Measurements from ENCODE around the gene ZNF777.
"Not testable (repeated sequence)": the region's sequence is repeated elsewhere in the genome, so short reads cannot be mapped to it uniquely, and the experiment has no call there.

The ZNF777 gene

DNA sequence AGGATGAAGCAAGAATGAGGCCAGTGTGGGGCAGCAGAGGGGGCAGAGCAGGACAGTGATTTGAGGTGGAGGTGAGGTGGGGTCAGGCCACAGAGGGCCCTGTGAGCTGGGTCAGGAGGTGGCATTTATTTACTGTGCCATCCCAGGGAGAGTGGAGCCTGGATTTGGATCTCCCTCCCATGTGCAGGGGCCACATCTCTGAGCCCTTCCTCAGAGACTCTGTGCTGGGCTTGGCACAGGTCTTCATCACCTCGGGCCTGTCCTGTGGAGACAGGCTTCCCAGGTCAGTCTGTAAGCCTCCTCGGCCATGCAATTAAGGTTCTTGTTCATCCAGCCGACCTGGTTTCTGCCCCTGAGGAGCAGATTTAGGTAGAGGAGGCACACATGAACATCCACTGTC lies 40.9 kb downstream of the ZNF777 start:
- DNase-seq (ENCODE audit: low read depth, low spot score), result no peak

DNA sequence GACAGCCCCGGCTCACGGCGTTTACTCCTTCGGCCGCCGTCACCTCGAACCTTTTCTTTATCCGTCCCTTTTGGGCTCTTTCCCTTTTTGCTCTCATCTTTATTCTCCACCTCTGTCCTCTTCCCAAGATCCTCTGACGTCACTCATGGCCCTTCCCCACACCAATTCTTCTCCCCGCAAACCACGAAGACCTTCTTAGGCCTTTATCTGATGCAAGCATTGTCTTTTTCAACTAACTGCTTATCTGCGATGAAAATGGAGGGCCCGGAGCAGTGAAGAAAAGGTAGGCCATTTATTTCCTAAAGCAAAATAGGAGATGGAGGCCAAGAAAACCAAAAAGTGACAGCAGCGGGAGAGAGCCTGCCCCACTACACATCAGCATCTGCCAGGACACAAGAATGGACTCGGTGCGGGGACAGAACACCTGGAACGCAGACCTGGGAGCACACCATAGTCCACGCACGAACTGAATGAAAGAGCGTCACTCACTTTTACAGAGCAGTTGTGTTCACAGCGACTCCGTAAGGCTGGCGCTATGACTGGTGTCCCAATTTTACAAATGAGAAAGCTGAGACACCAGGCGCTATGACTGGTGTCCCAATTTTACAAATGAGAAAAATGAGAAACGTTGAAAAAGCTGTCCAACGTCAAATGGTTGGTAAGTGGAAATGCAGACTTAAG lies 45.3 kb downstream of the ZNF777 start:
- no peak for DNase-seq (ENCODE audit: low read depth, low spot score)

DNA sequence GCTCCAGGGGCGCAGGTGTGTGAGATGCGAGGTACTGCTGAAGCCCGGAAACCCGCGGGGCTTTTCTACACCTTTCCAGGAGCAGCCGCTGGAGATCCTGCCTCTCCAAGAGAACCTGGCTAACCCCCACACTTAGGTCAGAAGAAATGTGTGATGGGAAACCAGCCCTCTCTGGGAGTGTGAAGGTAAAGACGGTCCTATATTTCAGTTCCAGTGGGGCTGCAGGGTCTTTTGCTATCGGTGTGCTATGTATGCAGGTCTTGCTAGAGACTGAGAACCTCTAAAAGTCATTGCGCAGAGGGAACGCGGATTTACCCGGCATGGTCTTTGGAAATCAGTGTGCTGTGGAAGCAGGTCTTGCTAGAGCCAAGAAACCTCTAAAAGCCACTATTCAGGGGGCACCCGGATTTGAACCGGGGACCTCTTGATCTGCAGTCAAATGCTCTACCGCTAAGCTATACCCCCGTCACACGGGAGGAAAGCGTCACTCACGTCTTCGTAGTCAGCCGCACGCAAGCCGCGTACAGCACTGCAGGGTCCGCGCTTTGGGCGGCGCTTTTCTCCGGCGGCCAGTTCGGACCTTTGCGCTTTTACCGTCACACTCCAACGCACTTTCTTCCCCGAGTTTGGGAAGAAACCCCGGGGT lies 46.0 kb downstream of the ZNF777 start:
- no peak for DNase-seq (ENCODE audit: low read depth, low spot score)

DNA sequence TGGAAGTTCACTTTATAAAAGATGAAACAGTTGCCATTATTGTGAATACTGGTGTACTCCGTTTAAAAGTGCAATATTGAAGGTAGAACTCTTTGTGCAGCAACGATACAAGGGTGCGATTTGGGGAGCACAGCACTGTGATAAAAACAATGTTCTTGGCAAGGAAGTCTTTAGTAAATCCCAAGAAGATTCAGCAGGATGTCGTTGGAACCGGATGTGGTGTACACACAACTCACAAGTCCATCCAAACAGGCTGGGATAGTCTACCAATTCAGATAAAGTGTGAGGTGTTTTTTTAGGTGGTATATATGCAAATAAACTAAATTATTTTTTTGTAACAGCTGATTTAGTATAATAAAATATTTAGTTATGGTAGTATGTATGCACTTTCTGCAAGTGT lies 46.7 kb downstream of the ZNF777 start:
- no peak for DNase-seq (ENCODE audit: low read depth, low spot score)

DNA sequence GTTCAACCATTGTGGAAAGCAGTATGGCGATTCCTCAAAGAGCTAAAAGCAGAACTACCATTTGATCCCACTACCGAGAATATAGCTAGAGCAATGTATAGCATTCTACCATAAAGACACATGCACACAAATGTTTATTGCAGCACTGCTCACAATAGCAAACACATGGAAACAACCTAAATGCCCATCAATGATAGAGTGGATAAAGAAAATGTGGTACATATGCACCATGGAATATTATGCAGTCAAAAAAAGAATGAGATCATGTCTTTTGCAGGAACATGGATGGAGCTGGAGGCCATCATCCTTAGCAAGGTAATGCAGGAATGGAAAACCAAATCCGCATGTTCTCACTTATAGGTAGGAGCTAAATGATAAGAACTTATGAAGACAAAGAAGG lies 47.8 kb downstream of the ZNF777 start:
- not testable (repeated sequence) for DNase-seq (ENCODE audit: low read depth, low spot score)

DNA sequence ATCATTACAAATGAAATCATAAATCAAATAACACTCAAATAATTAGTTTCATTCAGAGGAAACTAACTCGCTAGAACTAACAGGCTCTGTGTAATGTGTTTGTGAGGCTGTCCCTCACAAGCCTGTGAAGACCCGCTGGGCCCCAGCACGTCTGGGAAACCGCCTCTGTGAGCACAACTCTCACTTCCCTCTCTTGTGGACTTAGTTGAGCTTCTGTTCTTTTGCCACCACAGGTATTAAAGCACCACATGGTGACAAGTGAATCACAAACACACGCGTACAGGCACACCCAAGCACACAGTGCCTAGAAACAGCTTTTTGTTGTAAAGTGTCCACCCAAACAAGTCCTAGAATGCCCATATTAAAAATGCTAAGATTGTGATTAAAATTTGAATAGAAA lies 51.0 kb downstream of the ZNF777 start:
- no peak for DNase-seq (ENCODE audit: low read depth, low spot score)

DNA sequence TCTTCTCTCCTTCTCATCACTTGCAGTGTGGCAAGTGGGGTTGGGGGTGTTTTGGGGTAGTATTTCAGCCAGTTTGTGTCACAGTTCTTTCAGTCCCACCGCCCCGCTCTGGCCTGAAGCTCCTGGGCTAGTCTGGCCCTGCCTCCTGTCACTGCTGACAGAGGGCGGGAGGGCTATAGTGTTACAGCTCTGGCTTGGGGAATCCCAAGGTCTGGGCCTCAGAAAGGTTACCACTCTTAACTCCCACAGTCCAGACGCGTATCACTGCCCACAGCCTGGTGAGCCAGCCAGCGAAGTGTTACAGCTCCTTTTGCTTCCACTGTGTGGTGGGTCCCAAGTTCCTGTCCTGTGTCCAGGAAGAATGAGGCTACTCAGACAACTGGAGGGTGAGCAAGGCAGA lies 56.0 kb downstream of the ZNF777 start:
- no peak for DNase-seq (ENCODE audit: low read depth, low spot score)

DNA sequence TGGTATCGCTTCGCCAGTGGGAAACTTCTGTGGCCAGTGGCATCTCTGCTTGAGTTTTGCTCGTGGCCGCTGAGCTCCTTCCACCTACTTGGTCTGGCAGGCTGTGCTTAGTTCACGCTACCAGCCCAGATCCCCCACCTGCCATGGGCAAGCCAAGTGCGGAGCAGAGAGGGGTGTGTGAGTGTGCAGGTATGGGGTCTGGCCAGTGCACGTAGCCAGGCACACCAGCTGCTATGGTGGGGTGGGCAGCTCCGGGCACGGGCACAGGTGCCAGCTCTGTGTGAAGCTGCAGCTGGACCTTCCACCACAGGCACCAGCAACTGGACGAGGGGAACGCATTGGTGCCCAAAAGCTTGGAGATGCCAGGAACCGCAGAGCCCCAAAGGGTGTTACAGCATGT lies 56.5 kb downstream of the ZNF777 start:
- DNase-seq (ENCODE audit: low read depth, low spot score), result no peak

DNA sequence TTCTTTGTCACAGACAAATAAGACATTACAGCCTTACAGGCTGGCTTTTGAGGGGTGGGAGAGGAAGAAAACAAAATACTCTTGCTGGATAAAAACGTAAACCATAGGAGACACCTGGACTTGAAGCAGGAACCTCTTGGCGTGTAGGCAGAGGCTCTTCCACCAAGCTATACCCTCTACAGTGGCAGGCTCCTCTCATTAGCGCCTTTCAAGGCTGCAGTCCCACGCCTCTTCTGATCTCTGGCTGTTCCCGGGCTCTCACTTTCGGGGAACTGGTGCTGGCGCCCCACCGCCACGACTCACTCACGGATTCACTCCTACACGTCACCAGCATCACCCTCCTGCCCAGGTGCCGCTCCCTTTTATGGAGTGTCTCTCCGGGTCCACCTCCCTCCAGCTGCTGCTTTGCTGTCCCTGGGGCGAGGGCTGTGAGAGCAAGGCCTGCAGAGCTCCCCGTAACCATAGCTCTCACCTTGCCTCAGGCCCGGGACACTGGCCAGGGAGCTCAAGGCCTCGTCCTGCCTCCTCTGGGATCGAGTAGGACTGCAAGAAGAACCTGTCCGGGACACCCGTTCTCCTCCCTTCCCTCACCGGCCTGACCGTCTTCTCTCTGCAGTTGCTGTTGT lies 62.6 kb downstream of the ZNF777 start:
- no peak for DNase-seq (ENCODE audit: low read depth, low spot score)

DNA sequence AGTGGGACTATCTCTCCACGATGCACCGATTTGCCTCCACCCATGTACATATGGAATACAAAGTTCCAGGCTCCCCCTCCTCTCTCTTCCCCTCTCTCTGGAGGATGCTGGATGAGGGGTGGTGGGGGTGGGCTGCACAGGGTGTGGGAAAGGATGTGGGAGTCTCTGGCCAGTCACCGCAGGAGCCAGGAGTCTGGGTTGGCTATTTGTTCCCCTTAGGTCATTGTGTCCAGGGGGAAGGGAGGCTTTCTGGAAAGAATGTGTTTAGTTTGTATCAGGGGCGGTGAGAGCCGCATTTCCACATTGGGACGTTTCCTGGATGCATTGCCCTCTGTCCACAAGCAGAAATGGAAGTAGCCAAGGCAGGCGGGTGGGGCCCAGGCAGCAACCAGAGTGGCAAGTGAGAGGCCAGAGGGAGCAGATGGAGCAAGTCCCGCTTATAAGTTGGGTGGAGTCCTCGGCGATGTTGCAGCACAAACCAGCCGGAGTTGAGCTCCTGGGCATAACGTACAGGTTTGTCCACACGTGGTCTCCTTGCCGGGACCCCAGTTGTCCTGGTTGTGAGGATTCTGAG lies 63.3 kb downstream of the ZNF777 start:
- DNase-seq (ENCODE audit: low read depth, low spot score), result no peak

DNA sequence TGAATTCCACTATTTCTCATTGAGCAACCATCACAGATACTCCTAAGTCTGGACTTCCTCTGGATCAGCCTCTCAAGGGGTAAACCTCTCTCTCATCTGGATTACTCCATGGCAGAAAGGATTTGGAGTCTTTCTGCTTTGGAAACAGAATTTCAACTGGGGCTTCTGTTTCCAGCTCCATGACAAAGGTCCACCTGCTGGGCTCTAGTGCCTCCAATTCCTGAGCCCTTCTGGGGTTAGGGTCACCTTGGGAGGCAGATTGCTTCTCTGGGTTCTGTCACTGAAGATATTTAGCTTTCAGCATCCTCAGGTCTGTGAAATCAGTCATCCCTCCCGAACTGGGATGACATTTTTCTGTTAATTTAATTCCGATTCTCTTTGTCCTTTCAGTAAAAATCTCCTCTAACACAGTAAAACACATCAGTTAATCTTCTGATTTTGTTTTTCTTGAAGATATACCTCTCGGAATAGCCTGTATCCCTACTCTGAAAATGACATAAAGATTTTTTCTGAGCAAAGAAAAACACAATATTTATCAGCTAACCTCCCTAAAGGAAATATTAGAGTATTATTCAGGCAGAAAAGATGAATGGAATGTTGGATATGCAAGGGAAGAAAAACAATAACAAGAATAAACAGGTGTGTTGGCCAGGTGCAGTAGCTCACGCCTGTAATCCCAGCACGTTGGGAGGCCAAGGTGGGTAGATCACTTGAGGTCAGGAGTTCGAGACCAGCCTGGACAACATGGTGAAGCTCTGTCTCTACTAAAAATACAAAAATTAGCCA lies 72.1 kb downstream of the ZNF777 start:
- DNase-seq (ENCODE audit: low read depth, low spot score), result not testable (repeated sequence)

DNA sequence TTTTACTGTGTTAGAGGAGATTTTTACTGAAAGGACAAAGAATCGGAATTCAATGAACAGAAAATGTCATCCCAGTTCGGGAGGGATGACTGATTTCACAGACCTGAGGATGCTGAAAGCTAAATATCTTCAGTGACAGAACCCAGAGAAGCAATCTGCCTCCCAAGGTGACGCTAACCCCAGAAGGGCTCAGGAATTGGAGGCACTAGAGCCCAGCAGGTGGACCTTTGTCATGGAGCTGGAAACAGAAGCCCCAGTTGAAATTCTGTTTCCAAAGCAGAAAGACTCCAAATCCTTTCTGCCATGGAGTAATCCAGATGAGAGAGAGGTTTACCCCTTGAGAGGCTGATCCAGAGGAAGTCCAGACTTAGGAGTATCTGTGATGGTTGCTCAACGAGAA lies 74.3 kb downstream of the ZNF777 start:
- DNase-seq (ENCODE audit: low read depth, low spot score), result not testable (repeated sequence)

DNA sequence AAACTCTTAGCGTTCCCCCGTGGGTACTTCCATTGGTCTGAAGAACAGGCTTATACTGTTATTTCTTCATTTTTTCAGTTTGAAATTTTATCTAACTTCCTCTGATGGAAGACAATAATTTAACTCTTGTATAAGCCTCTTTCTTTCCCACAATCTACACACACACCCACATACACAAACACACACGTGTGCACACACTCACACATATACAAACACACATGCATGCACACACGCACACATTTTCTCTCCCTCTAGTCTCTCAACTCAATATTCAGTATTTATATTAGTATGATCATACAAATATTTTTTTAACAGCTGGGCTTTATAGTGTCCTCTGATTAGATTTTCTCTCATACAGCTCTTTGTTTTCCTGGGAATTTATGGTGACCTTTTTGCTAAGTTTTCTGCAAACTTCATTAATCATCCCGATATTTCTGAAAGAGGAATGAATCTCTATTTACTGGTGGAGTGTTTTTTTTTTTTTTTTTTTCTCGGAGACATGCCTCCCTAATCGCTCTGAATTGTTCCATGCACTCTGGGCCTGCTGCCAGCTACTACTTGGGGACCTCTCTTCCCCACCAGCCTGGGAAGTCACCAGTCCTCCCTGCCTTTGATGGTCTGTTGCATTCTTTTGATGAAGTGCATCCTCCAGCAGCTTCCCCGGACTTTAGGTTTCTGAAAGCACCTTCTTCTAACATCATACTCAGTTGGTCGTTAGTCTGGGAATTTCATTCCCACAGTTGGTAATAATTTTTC lies 75.5 kb downstream of the ZNF777 start:
- no peak for DNase-seq (ENCODE audit: low read depth, low spot score)

All from activated naive CD8-positive, alpha-beta T cell treated with anti-CD3 and anti-CD28 coated beads, Interleukin-2, amount 50 U/mL, for 16 hours (primary cell).